ENCODE data around the gene POC1A. TPM values are rescaled to one million over a fixed set of nuclear protein-coding genes. Genes with fewer than 3 reads are reported as not detected.

Gene POC1A
- total RNA-seq, 1 donor from 2014 or later: 5.7 TPM

DNA sequence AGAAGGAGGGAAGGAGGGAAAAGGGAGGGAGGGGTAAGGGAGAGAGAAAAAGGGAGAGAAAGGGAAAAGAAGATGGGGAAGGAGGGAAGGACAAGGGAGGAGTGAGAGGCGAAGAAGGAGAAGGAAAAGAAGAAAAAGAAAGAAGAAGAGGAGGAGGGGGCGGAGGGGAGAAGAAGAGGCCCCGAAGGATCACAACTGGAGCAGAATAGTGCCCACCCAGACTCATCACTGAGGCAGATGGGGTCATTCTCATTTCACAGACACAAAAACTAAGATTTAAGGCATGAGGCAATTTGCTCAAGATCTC, 41.0 kb upstream of the POC1A start:
- H3K27ac Mint-ChIP-seq (ENCODE audit: unreplicated experiment): no peak overlapping the region
- peaks cover 37% of the 10 kb centered on the region for H3K4me1 Mint-ChIP-seq (ENCODE audit: low read depth)
- no peaks in the 10 kb centered on the region for H3K27me3 Mint-ChIP-seq (ENCODE audit: low read depth)
- TF ChIP-seq, protein P1, sequence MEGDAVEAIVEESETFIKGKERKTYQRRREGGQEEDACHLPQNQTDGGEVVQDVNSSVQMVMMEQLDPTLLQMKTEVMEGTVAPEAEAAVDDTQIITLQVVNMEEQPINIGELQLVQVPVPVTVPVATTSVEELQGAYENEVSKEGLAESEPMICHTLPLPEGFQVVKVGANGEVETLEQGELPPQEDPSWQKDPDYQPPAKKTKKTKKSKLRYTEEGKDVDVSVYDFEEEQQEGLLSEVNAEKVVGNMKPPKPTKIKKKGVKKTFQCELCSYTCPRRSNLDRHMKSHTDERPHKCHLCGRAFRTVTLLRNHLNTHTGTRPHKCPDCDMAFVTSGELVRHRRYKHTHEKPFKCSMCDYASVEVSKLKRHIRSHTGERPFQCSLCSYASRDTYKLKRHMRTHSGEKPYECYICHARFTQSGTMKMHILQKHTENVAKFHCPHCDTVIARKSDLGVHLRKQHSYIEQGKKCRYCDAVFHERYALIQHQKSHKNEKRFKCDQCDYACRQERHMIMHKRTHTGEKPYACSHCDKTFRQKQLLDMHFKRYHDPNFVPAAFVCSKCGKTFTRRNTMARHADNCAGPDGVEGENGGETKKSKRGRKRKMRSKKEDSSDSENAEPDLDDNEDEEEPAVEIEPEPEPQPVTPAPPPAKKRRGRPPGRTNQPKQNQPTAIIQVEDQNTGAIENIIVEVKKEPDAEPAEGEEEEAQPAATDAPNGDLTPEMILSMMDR (IDR thresholded peaks at IDR 0.05): no peak
- H3K9me3 Mint-ChIP-seq (ENCODE audit: low read depth): no peaks in the 10 kb centered on the region
- no peak for DNase-seq (ENCODE audit: low spot score)
- no peak overlapping the region for H3K4me3 Mint-ChIP-seq (ENCODE audit: unreplicated experiment)
- H3K36me3 Mint-ChIP-seq (ENCODE audit: low read depth): peaks cover 3% of the 10 kb centered on the region

- TF ChIP-seq, protein P1 (IDR thresholded peaks at IDR 0.05): no peak
- Mint-ChIP-seq H3K27me3 (ENCODE audit: low read depth) (no peaks in the 10 kb centered on the region), H3K4me1 (ENCODE audit: low read depth) (peaks cover 36% of the 10 kb centered on the region), H3K27ac (ENCODE audit: unreplicated experiment) (no peak overlapping the region), H3K9me3 (ENCODE audit: low read depth) (no peaks in the 10 kb centered on the region), H3K36me3 (ENCODE audit: low read depth) (peaks cover 3% of the 10 kb centered on the region), H3K4me3 (ENCODE audit: unreplicated experiment) (no peak overlapping the region)
- no peak for DNase-seq (ENCODE audit: low spot score)
Measured at GRCh38 chr3:52194485-52195290, 40.5 kb upstream of the POC1A start.

- Mint-ChIP-seq H3K27ac (ENCODE audit: unreplicated experiment) (no peak overlapping the region), H3K36me3 (ENCODE audit: low read depth) (no peaks in the 10 kb centered on the region), H3K4me1 (ENCODE audit: low read depth) (peaks cover 21% of the 10 kb centered on the region), H3K9me3 (ENCODE audit: low read depth) (no peaks in the 10 kb centered on the region), H3K27me3 (ENCODE audit: low read depth) (no peaks in the 10 kb centered on the region), H3K4me3 (ENCODE audit: unreplicated experiment) (no peak overlapping the region)
- no peak for DNase-seq (ENCODE audit: low spot score)
- TF ChIP-seq, protein P1 (IDR thresholded peaks at IDR 0.05): no peak
Measured at GRCh38 chr3:52193065-52193464, 38.8 kb upstream of the POC1A start.

- no peak overlapping the region for H3K4me3 Mint-ChIP-seq (ENCODE audit: unreplicated experiment)
Measured at GRCh38 chr3:52191663-52192062, 37.4 kb upstream of the POC1A start.

GRCh38 chr3:52190294-52191074, 36.3 kb upstream of the POC1A start:
- DNase-seq (ENCODE audit: low spot score): no peak
- Mint-ChIP-seq H3K4me3 (ENCODE audit: unreplicated experiment) (no peak overlapping the region), H3K36me3 (ENCODE audit: low read depth) (no peaks in the 10 kb centered on the region), H3K27ac (ENCODE audit: unreplicated experiment) (no peak overlapping the region), H3K4me1 (ENCODE audit: low read depth) (peaks cover 13% of the 10 kb centered on the region), H3K27me3 (ENCODE audit: low read depth) (no peaks in the 10 kb centered on the region), H3K9me3 (ENCODE audit: low read depth) (no peaks in the 10 kb centered on the region)
- TF ChIP-seq, protein P1 (IDR thresholded peaks at IDR 0.05): no peak

More at GRCh38 chr3:52191663-52192062, 37.4 kb upstream of the POC1A start:
- Mint-ChIP-seq H3K4me1 (ENCODE audit: low read depth) (peaks cover 13% of the 10 kb centered on the region), H3K27me3 (ENCODE audit: low read depth) (no peaks in the 10 kb centered on the region), H3K9me3 (ENCODE audit: low read depth) (no peaks in the 10 kb centered on the region), H3K36me3 (ENCODE audit: low read depth) (no peaks in the 10 kb centered on the region), H3K27ac (ENCODE audit: unreplicated experiment) (no peak overlapping the region)
- DNase-seq (ENCODE audit: low spot score): no peak
- TF ChIP-seq, protein P1 (IDR thresholded peaks at IDR 0.05): no peak

Data from chondrocyte (in vitro differentiated cells).